Measurements from ENCODE around the gene DUT. TPM values are rescaled to one million over a fixed set of nuclear protein-coding genes. Genes with fewer than 3 reads are reported as not detected.

DUT gene
- total and polyA plus RNA-seq, 4 experiments from 2014 or later, result 127 to 178 (median 137) TPM

DNA sequence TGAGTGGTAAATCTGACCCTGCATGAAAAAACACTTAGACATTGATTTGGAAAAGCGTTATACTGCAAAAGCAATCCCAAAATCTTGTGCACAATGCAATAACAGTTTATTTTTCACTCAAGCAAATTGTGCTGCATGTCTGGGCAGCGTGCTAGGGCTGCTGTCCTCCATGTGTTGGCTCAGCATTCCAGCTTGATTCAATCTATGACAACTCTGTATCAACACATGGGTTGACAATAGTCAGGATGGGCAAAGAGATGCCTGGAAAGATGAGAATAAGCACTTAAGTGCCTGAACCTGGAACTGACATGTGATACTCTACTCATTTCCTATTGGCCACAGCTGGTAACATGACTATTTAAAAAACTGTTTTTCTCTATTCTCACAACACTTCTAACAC is 51.8 kb downstream of the DUT start:
- no peak overlapping the region for H3K27ac Mint-ChIP-seq
- no peak overlapping the region for H3K4me3 ChIP-seq (ENCODE audit: low read length in 2 of 2)
- intact Hi-C loops (cut with micrococcal nuclease), result no loop called here
- no peak overlapping the region for H3K27ac ChIP-seq (ENCODE audit: low read depth, low read length)
- CTCF ChIA-PET (ENCODE audit: partially characterized antibody), result no interaction called here
- H3K27me3 Mint-ChIP-seq, result peaks cover 0 to 5% of the 10 kb centered on the region in 2 donors
- H3K27me3 ChIP-seq (ENCODE audit: insufficient read depth, low read length), result no peaks in the 10 kb centered on the region
- POLR2A ChIA-PET (ENCODE audit: partially characterized antibody), result no interaction called here
- H3K4me1 Mint-ChIP-seq, result no peaks in the 10 kb centered on the region
- H3K36me3 ChIP-seq (ENCODE audit: insufficient read depth, low read length), result no peaks in the 10 kb centered on the region
- no peak for DNase-seq
- no peaks in the 10 kb centered on the region for H3K9me3 Mint-ChIP-seq
- no peaks in the 10 kb centered on the region for H3K9me3 ChIP-seq (ENCODE audit: control insufficient read depth in 1 of 2, low read length in 2 of 2)
- H3K4me1 ChIP-seq (ENCODE audit: insufficient read depth, low read length), result no peaks in the 10 kb centered on the region
- no peaks in the 10 kb centered on the region for H3K36me3 Mint-ChIP-seq
- H3K4me3 Mint-ChIP-seq, result no peak overlapping the region

DNA sequence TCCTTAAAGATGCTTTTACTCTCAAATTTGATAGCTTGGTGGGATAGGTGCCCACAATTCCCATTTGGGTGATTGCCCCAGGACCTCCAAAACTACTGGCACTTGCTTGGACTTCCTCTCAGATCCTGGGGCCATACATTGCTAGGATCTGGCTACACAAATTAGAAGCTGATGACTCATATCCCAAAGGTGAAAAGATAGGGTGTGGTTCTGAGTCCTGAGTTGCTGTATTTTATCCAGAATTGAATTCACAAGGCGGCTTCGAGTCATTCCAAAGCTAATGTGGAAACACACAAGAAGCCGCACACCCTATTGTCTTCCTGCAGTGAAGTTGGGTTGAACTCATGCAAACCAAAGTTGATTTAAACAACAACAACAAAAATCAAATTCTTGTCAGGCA is 53.4 kb downstream of the DUT start:
- Mint-ChIP-seq H3K9me3 (no peaks in the 10 kb centered on the region), H3K4me1 (no peaks in the 10 kb centered on the region), H3K36me3 (no peaks in the 10 kb centered on the region), H3K4me3 (no peak overlapping the region), H3K27me3 (peaks cover 0 to 5% of the 10 kb centered on the region in 2 donors), H3K27ac (no peak overlapping the region)
- Histone ChIP-seq H3K9me3 (ENCODE audit: control insufficient read depth in 1 of 2, low read length in 2 of 2) (no peaks in the 10 kb centered on the region), H3K27me3 (ENCODE audit: insufficient read depth, low read length) (no peaks in the 10 kb centered on the region), H3K27ac (ENCODE audit: low read depth, low read length) (no peak overlapping the region), H3K4me1 (ENCODE audit: insufficient read depth, low read length) (no peaks in the 10 kb centered on the region), H3K36me3 (ENCODE audit: insufficient read depth, low read length) (no peaks in the 10 kb centered on the region), H3K4me3 (ENCODE audit: low read length in 2 of 2) (no peak overlapping the region)
- POLR2A ChIA-PET (ENCODE audit: partially characterized antibody), result no interaction called here
- CTCF ChIA-PET (ENCODE audit: partially characterized antibody), result no interaction called here
- DNase-seq, result no peak
- intact Hi-C loops (cut with micrococcal nuclease), result no loop called here

DNA sequence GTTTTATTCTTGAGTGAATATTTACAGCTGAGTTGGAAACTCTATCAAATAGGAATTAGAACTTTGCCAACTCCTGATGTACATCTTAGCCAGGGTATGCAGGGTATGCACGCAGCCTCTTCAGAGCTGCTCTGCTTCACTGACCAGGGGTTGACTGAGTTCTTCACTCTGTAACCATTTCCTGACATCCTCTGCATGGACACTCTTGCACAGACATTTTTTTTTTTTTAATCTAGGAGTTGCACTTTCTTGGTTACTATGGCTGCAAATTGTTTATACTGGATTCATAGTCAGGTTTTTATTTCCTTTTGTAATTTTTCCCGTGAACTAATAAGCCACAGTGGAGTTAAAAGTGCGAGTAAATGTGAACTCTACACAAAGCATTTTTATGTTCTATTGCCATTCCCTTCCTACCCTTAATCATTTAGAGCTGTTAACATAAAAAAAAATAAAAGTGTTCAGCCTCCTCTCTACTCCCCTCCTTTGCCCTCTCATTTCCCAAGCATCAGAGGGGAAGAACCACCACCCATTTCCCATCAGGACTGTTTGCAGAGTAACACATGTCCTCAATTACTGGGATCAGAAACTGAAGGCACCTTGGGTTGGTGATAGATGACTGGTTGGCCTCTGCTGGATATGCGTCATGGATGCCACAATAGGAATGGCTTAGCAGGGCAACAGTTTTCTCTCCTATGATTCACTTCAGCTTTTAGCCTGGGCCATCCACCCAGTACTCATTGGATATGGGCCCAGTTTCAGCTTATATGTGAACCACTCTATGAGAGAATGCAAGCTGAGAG is 54.0 kb downstream of the DUT start:
- Histone ChIP-seq H3K9me3 (ENCODE audit: control insufficient read depth in 1 of 2, low read length in 2 of 2) (no peaks in the 10 kb centered on the region), H3K27ac (ENCODE audit: low read depth, low read length) (no peak overlapping the region), H3K27me3 (ENCODE audit: insufficient read depth, low read length) (no peaks in the 10 kb centered on the region), H3K36me3 (ENCODE audit: insufficient read depth, low read length) (no peaks in the 10 kb centered on the region), H3K4me1 (ENCODE audit: insufficient read depth, low read length) (no peaks in the 10 kb centered on the region), H3K4me3 (ENCODE audit: low read length in 2 of 2) (no peak overlapping the region)
- Mint-ChIP-seq H3K27me3 (peaks cover 0 to 5% of the 10 kb centered on the region in 2 donors), H3K4me1 (no peaks in the 10 kb centered on the region), H3K27ac (no peak overlapping the region), H3K36me3 (no peaks in the 10 kb centered on the region), H3K4me3 (no peak overlapping the region), H3K9me3 (no peaks in the 10 kb centered on the region)
- no peak for DNase-seq
- CTCF ChIA-PET (ENCODE audit: partially characterized antibody), result no interaction called here
- POLR2A ChIA-PET (ENCODE audit: partially characterized antibody), result no interaction called here
- intact Hi-C loops (cut with micrococcal nuclease), result no loop called here

DNA sequence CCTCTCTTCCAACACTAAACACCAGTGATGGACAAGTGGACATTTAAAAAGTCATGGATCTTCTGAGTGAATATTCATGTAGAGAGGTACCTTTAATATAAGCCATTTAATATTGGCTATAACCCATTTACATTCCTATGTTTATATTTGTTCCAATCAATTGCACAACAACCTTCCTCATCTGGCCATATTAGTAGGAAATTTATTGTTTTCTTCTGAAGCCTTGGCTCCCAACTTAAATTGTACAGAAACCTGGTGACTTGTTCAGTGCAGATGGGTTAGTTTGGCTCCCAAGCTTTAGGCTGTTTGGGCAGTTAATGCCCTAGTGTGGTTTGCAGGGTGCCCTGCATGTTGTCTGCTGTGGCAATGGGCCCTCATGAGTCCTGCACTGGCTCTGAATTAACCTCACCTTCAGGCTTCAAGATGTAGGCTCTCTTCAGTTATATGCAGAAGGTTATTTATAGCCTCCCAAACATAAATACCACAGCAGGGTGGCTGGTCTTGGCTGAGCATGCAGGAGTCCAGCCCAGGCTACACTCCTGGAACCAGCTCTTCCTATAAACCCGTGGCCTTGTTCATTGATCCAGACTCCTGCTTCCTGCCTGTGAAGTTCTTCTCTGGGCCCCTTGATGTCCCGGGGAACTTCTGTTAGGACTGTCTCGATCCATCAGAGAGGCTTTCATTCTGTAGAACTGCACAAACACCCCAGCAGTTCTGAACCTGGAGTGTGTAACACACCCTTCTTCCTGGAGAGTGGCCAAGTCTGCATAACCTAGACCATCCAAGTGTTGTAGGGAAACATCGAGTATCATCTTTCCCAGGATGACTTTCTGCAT is 57.0 kb downstream of the DUT start:
- Mint-ChIP-seq H3K27ac (no peak overlapping the region), H3K4me3 (no peak overlapping the region), H3K27me3 (peaks cover 2 to 5% of the 10 kb centered on the region in 2 donors), H3K9me3 (peaks cover 0 to 2% (median 0%) of the 10 kb centered on the region in 8 donors), H3K36me3 (no peaks in the 10 kb centered on the region), H3K4me1 (no peaks in the 10 kb centered on the region)
- Histone ChIP-seq H3K4me1 (ENCODE audit: insufficient read depth, low read length) (no peaks in the 10 kb centered on the region), H3K4me3 (ENCODE audit: low read length in 2 of 2) (no peak overlapping the region), H3K27me3 (ENCODE audit: insufficient read depth, low read length) (no peaks in the 10 kb centered on the region), H3K27ac (ENCODE audit: low read depth, low read length) (no peak overlapping the region), H3K9me3 (ENCODE audit: control insufficient read depth in 1 of 2, low read length in 2 of 2) (no peaks in the 10 kb centered on the region), H3K36me3 (ENCODE audit: insufficient read depth, low read length) (no peaks in the 10 kb centered on the region)
- DNase-seq, result no peak
- POLR2A ChIA-PET (ENCODE audit: partially characterized antibody), result no interaction called here
- intact Hi-C loops (cut with micrococcal nuclease), result no loop called here
- CTCF ChIA-PET (ENCODE audit: partially characterized antibody), result no interaction called here

DNA sequence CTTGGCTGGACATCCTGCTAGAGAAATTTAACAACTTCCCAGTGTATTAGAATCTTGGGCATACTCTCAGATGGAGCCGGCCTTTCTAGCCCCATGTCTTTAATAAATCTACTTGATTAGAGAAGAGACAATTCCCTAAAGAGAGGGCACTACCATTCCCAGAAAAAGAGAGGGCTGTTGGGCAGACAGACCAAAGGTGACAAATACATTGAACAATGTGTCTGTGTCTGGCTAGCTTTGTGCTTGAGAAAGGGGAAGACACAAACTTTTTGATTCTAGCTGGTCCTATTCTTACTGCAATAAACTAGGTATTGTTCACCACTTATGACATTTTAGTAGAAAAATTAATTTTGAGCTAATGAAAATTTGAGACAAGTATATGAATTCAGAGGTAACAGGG is 57.7 kb downstream of the DUT start:
- POLR2A ChIA-PET (ENCODE audit: partially characterized antibody), result no interaction called here
- intact Hi-C loops (cut with micrococcal nuclease), result no loop called here
- Histone ChIP-seq H3K4me1 (ENCODE audit: insufficient read depth, low read length) (no peaks in the 10 kb centered on the region), H3K9me3 (ENCODE audit: control insufficient read depth in 1 of 2, low read length in 2 of 2) (no peaks in the 10 kb centered on the region), H3K4me3 (ENCODE audit: low read length in 2 of 2) (no peak overlapping the region), H3K27me3 (ENCODE audit: insufficient read depth, low read length) (no peaks in the 10 kb centered on the region), H3K36me3 (ENCODE audit: insufficient read depth, low read length) (no peaks in the 10 kb centered on the region), H3K27ac (ENCODE audit: low read depth, low read length) (no peak overlapping the region)
- Mint-ChIP-seq H3K27ac (no peak overlapping the region), H3K9me3 (peaks cover 0 to 2% (median 0%) of the 10 kb centered on the region in 8 donors), H3K4me3 (no peak overlapping the region), H3K36me3 (no peaks in the 10 kb centered on the region), H3K4me1 (no peaks in the 10 kb centered on the region), H3K27me3 (peaks cover 2 to 5% of the 10 kb centered on the region in 2 donors)
- CTCF ChIA-PET (ENCODE audit: partially characterized antibody), result no interaction called here
- no peak for DNase-seq

DNA sequence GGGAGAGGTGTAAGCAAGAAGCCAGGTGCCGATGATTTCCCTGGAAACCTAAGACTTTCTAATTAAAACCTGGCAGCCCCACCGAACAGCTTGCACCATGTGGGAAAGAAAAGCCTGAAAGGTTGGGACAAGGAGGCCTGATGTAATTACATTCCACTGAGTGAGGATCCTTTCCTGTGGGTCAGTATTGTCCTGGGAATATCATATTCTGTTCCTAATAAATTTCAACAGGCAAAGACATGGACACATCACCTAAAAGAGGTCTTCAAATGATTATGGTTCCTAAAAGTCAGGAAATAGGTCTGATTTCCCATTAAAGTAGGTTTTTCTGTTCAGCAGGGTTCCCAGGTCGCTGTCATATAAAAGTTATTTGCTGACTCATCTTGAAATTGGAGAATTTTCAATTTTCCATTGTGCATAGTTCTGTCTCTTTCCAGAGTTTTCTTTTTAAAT is 58.5 kb downstream of the DUT start:
- intact Hi-C loops (cut with micrococcal nuclease), result no loop called here
- H3K4me3 Mint-ChIP-seq, result no peak overlapping the region
- H3K4me1 Mint-ChIP-seq, result no peaks in the 10 kb centered on the region
- H3K9me3 Mint-ChIP-seq, result peaks cover 0 to 2% (median 0%) of the 10 kb centered on the region in 8 donors
- Histone ChIP-seq H3K4me1 (ENCODE audit: insufficient read depth, low read length) (no peaks in the 10 kb centered on the region), H3K27me3 (ENCODE audit: insufficient read depth, low read length) (no peaks in the 10 kb centered on the region), H3K9me3 (ENCODE audit: control insufficient read depth in 1 of 2, low read length in 2 of 2) (no peaks in the 10 kb centered on the region), H3K27ac (ENCODE audit: low read depth, low read length) (no peak overlapping the region), H3K36me3 (ENCODE audit: insufficient read depth, low read length) (no peaks in the 10 kb centered on the region), H3K4me3 (ENCODE audit: low read length in 2 of 2) (no peak overlapping the region)
- H3K27me3 Mint-ChIP-seq, result peaks cover 3 to 5% of the 10 kb centered on the region in 2 donors
- ChIA-PET CTCF (ENCODE audit: partially characterized antibody) (no interaction called here), POLR2A (ENCODE audit: partially characterized antibody) (no interaction called here)
- H3K27ac Mint-ChIP-seq, result no peak overlapping the region
- no peak for DNase-seq
- no peaks in the 10 kb centered on the region for H3K36me3 Mint-ChIP-seq

DNA sequence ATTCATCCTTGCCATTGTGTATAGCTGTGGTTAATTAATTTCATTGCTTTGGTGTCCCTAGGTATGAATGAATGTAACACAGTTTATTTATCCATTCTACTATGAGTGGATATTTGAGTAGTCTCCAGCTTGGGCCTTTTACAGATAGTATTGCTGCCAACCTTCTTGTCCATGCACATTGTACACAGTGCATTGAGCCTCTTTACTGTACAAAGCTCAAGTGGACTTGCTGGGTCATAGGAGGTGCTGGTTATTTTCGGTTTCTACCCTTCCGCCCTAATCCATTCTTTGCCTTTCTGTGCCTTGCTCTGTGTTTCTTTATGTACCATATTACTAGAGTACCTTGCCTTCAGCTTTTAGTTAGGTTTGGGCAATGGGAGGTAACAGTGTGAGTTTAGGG is 60.7 kb downstream of the DUT start:
- no peak for DNase-seq
- Histone ChIP-seq H3K27me3 (ENCODE audit: insufficient read depth, low read length) (no peaks in the 10 kb centered on the region), H3K27ac (ENCODE audit: low read depth, low read length) (no peak overlapping the region), H3K9me3 (ENCODE audit: control insufficient read depth in 1 of 2, low read length in 2 of 2) (no peaks in the 10 kb centered on the region), H3K36me3 (ENCODE audit: insufficient read depth, low read length) (no peaks in the 10 kb centered on the region), H3K4me1 (ENCODE audit: insufficient read depth, low read length) (no peaks in the 10 kb centered on the region), H3K4me3 (ENCODE audit: low read length in 2 of 2) (no peak overlapping the region)
- Mint-ChIP-seq H3K27ac (no peak overlapping the region), H3K4me3 (no peak overlapping the region), H3K4me1 (no peaks in the 10 kb centered on the region), H3K9me3 (peaks cover 0 to 2% (median 0%) of the 10 kb centered on the region in 8 donors), H3K36me3 (no peaks in the 10 kb centered on the region), H3K27me3 (peaks cover 4 to 7% of the 10 kb centered on the region in 2 donors)
- ChIA-PET CTCF (ENCODE audit: partially characterized antibody) (no interaction called here), POLR2A (ENCODE audit: partially characterized antibody) (no interaction called here)
- intact Hi-C loops (cut with micrococcal nuclease), result no loop called here
